H1 (cell line): ENCODE results near the gene CAMTA1. TPM values are rescaled to one million over a fixed set of nuclear protein-coding genes. Genes with fewer than 3 reads are reported as not detected.

Source experiments
- BRCA1 ChIP-seq: IDR thresholded peaks from 2 replicates; pipeline ENCODE4 v1.6.1; 2012; ENCODE audit warnings: low read depth, low read length, improper control_type of control experiment
- CBX8 ChIP-seq: fragments of 300-800, 300-1000 bp; sonication (generic); IDR thresholded peaks from 2 replicates; pipeline ENCODE4 v1.7.1; 2016; ENCODE audit warnings: low read depth, low read length, borderline replicate concordance
- CEBPB ChIP-seq: IDR thresholded peaks from 2 replicates; pipeline ENCODE4 v1.6.1; 2012; ENCODE audit warnings: low read depth, low read length
- CHD2 ChIP-seq: IDR thresholded peaks from 2 replicates; pipeline ENCODE4 v1.6.1; 2012; ENCODE audit warnings: low read length, improper control_type of control experiment
- EZH2 ChIP-seq: fragments of 200-600 bp; sonication (generic); IDR thresholded peaks from 2 replicates; pipeline ENCODE4 v1.7.1; 2012; ENCODE audit warnings: low read depth, mild to moderate bottlenecking, moderate library complexity, low read length, inconsistent platforms; ENCODE audit not compliant: severe bottlenecking
- FOSL1 ChIP-seq: IDR thresholded peaks from 2 replicates; pipeline ENCODE4 v1.6.1; 2011; ENCODE audit warnings: mild to moderate bottlenecking, low read depth, low read length, moderate library complexity; ENCODE audit not compliant: insufficient read depth
- HDAC6 ChIP-seq: IDR thresholded peaks from one replicate; pipeline ENCODE4 v1.7.1; 2012; ENCODE audit warnings: low read depth, mild to moderate bottlenecking, inconsistent platforms, low read length, moderate library complexity
- KDM1A ChIP-seq: fragments of 200-600, 300-600 bp; sonication (generic); IDR thresholded peaks from 2 replicates; pipeline ENCODE4 v1.7.1; 2016; ENCODE audit warnings: mild to moderate bottlenecking, low read length, borderline replicate concordance
- KDM5A ChIP-seq: fragments of 200-600 bp; IDR thresholded peaks from 2 replicates; pipeline ENCODE4 v1.7.1; 2012; ENCODE audit warnings: mild to moderate bottlenecking, low read length, inconsistent platforms, mixed read lengths
- MAFK ChIP-seq: IDR thresholded peaks from 2 replicates; pipeline ENCODE4 v1.6.1; 2012; ENCODE audit warnings: low read depth, mild to moderate bottlenecking, improper control_type of control experiment, low read length
- NRF1 ChIP-seq: IDR thresholded peaks from 2 replicates; pipeline ENCODE4 v1.6.1; 2011; ENCODE audit warnings: mild to moderate bottlenecking, low read depth, low read length, improper control_type of control experiment
- POU5F1 ChIP-seq: IDR thresholded peaks from 2 replicates; pipeline ENCODE4 v1.6.1; 2011; ENCODE audit warnings: low read depth, mild to moderate bottlenecking, low read length, moderate library complexity
- RFX5 ChIP-seq: IDR thresholded peaks from 2 replicates; pipeline ENCODE4 v1.6.1; 2011; ENCODE audit warnings: low read depth, low read length, improper control_type of control experiment, borderline replicate concordance
- SAP30 ChIP-seq: fragments of 300-600 bp; sonication (generic); IDR thresholded peaks from 2 replicates; pipeline ENCODE4 v1.7.1; 2012; ENCODE audit warnings: low read length, moderate library complexity, mild to moderate bottlenecking, inconsistent platforms; ENCODE audit not compliant: insufficient read depth, insufficient replicate concordance
- SP1 ChIP-seq: IDR thresholded peaks from 2 replicates; pipeline ENCODE4 v1.6.1; 2011; ENCODE audit warnings: low read depth, low read length
- SP2 ChIP-seq: IDR thresholded peaks from 2 replicates; pipeline ENCODE4 v1.6.1; 2012; ENCODE audit warnings: mild to moderate bottlenecking, low read length, inconsistent platforms
- SRF ChIP-seq: IDR thresholded peaks from 2 replicates; pipeline ENCODE4 v1.6.1; 2011; ENCODE audit warnings: mild to moderate bottlenecking, low read depth, low read length, moderate library complexity
- TEAD4 ChIP-seq: IDR thresholded peaks from 2 replicates; pipeline ENCODE4 v1.6.1; 2012; ENCODE audit warnings: low read depth, low read length, inconsistent platforms, mixed read lengths
- ZNF274 ChIP-seq: IDR thresholded peaks from 2 replicates; pipeline ENCODE4 v1.7.0; 2012; ENCODE audit warnings: low read length, borderline replicate concordance; ENCODE audit errors: extremely low read depth
- polyA plus RNA-seq, 7 experiments: library from polyadenylated mRNA; depleted of rRNA in 3 of 7; stranded (reverse) in 5 of 7; unstranded in 2 of 7; fragments of >200 nt in 5 of 7; fragments of 200-250 nt in 2 of 7; gene quantifications; 1 replicate in 5 of 7; 2 replicates in 1 of 7; 4 replicates in 1 of 7; pipeline versions ENCODE4 v1.2.1 to v1.2.3, GENCODE V29; 2011 to 2013; ENCODE audit warnings: missing spikeins in 2 of 7, mixed read lengths in 2 of 7
- total RNA-seq: library from RNA; stranded (reverse); fragmentation: NEBNext Ultra II Directional; extraction: Animal tissue kit (Norgen Biotek cat#: 25700); gene quantifications from 2 replicates; pipeline ENCODE4 v1.2.1, GENCODE V29; 2021
- TF ChIP-seq, protein P1 (sequence below): IDR thresholded peaks from 2 replicates; pipeline ENCODE4 v1.6.1; 2011; ENCODE audit warnings: low read length, improper control_type of control experiment
- TF ChIP-seq, protein P2 (sequence below): IDR thresholded peaks from 2 replicates; pipeline ENCODE4 v1.6.1; 2012; ENCODE audit warnings: inconsistent platforms
- TF ChIP-seq, protein P3 (sequence below): IDR thresholded peaks from 2 replicates; pipeline ENCODE4 v1.6.1; 2011; ENCODE audit warnings: low read depth, mild to moderate bottlenecking, low read length; ENCODE audit not compliant: insufficient read depth

Gene CAMTA1
- total and polyA plus RNA-seq, 2 of the 8 experiments (the other 6 are each of a cell fraction or from before 2014, with no cell fraction given), result 65.0 to 119 TPM

DNA sequence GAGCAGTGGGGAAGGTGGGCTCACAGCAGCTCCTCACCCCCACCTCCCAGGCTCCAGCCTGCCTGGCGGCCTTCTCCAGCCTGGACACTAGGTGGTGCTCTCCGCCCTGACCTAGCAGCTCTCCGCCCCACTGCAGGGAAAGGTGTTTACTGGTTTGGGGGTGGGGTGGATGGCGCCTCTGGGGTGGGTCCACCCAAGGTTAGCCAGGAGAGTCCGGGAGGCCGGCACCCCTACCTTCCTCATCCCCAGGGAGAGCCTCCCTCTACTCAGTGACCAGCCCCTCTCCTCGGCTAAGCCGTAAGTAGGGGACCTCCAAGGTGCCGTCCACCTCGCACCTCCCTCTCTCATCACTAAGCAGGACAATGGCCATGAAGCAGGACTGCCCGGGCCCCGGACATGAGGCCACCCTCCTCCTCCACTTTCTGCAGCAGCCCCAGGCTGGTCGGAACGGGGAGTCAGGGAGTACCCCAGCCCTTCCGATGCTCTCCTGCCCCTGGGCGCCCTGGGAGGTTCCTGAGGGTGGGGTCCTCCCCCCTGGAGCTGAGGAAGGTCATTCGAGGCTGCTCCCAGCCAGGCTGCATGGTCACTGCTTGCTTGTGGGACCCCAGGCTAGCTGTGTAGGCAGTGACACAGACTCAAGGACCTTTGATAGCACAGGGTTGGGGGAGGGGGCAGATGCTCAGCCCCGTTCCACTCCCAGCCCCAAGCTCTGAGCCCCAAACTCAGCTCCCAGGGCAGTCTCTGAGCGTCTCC lies 884.5 kb downstream of the CAMTA1 start (continued):
- TF ChIP-seq MAFK (no peak), TEAD4 (no peak), CEBPB (no peak), ZNF274 (no peak), EZH2 (no peak), HDAC6 (no peak), SRF (no peak), POU5F1 (no peak), SAP30 (no peak), CBX8 (no peak), FOSL1 (no peak), SP2 (no peak), CHD2 (no peak), KDM5A (no peak), SP1 (no peak), KDM1A (no peak), NRF1 (no peak), RFX5 (no peak), BRCA1 (no peak)
- TF ChIP-seq, protein P1, sequence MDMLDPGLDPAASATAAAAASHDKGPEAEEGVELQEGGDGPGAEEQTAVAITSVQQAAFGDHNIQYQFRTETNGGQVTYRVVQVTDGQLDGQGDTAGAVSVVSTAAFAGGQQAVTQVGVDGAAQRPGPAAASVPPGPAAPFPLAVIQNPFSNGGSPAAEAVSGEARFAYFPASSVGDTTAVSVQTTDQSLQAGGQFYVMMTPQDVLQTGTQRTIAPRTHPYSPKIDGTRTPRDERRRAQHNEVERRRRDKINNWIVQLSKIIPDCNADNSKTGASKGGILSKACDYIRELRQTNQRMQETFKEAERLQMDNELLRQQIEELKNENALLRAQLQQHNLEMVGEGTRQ, result no peak
- TF ChIP-seq, protein P2, sequence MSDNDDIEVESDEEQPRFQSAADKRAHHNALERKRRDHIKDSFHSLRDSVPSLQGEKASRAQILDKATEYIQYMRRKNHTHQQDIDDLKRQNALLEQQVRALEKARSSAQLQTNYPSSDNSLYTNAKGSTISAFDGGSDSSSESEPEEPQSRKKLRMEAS, result no peak
- TF ChIP-seq, protein P3, sequence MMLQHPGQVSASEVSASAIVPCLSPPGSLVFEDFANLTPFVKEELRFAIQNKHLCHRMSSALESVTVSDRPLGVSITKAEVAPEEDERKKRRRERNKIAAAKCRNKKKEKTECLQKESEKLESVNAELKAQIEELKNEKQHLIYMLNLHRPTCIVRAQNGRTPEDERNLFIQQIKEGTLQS, result no peak
